Body of pancreas (tissue), 4 donors: ENCODE results near the gene NHSL1.

Experiments
- CTCF ChIP-seq, 7 experiments: fragments of 450-650 bp in 4 of 7; fragments of 200-600 bp in 3 of 7; sonication (generic) in 3 of 7; IDR thresholded peaks; one replicate each; pipeline ENCODE4 v1.5.1; 2016 to 2019; ENCODE audit warnings: antibody characterized with exemption in 7 of 7
- POLR2A ChIP-seq, 3 donors: fragments of 450-650 bp; IDR thresholded peaks; one replicate each; pipeline ENCODE4 v1.6.1; 2016; ENCODE audit warnings: antibody characterized with exemption in 3 of 3, mild to moderate bottlenecking in 2 of 3

DNA sequence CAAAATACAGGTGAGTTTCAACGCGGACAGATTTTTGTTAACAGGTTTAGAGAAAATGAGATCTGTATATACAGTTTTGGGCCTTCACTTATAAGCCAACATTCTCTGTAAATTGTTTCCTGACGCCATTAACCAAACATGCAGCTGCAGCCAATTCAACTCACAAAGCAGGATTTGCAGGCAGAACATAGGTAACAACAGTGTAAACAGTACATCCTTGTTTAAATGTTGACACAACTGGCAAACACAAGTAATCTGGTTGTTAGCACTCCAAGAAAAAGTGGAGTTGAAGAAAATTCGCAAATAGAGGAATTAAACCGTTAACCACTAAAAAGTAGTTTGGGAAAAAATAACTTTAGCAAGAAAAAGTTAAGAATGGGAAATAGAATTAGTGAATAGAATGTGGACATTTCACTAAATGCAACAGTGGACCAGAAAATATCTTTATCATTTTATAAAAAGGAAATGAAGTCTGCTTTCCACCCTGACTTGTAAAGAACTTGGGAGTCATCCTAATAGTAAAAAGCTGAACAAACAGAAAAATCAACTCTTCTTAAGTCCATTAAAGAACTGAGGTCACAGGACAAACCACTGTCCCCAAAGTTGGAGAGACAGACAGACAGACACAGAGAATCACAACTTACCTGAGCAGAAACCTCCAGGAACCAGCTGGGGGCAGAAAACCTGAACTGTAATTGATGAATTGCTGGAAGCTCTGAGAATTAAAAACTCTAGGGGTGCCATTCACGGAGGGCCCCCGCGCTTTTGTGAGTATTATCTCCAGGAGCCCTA is 111.5 kb downstream of the NHSL1 start:
- no peak for TF ChIP-seq CTCF (IDR thresholded peaks at IDR 0.05)
- TF ChIP-seq POLR2A (IDR thresholded peaks at IDR 0.05): no peak
